Upper lobe of right lung (tissue), 1 donor: ENCODE data around the gene MYMX. TPM values are rescaled to one million over a fixed set of nuclear protein-coding genes. Genes with fewer than 3 reads are reported as not detected.

ENCODE experiments used
- ATAC-seq: fragments of 200-7000 bp; cut with Tn5 transposase; one replicate; pipeline ENCODE4 v1.9.1; 2020; ENCODE audit warnings: mild to moderate bottlenecking, moderate library complexity
- DNase-seq: peaks from one replicate; pipeline ENCODE4 v3.0.0-alpha.2; 2020
- H3K27ac ChIP-seq: fragments of 200-600 bp; one replicate; pipeline ENCODE4 v1.8.0; 2022
- H3K27me3 ChIP-seq: fragments of 200-600 bp; one replicate; pipeline ENCODE4 v1.8.0; 2022; ENCODE audit warnings: mild to moderate bottlenecking
- H3K36me3 ChIP-seq: fragments of 200-600 bp; one replicate; pipeline ENCODE4 v1.8.0; 2022
- H3K4me1 ChIP-seq: fragments of 200-600 bp; one replicate; pipeline ENCODE4 v1.8.0; 2022
- H3K4me3 ChIP-seq: fragments of 200-600 bp; one replicate; pipeline ENCODE4 v1.8.0; 2022; ENCODE audit warnings: mild to moderate bottlenecking
- H3K9me3 ChIP-seq: fragments of 200-600 bp; one replicate; pipeline ENCODE4 v1.8.0; 2022
- intact Hi-C: fragments of 100-400 bp; cut with DNase I; formaldehyde crosslinking; loops from one replicate; pipeline ENCODE4 v1.11.0; 2022
- total RNA-seq: library from RNA; stranded (reverse); fragmentation: NEBNext Ultra II Directional; extraction: Animal tissue kit (Norgen Biotek cat#: 25700); gene quantifications from one replicate; pipeline ENCODE4 v1.2.1, GENCODE V29; 2021
- TF ChIP-seq, protein P1 (sequence below): fragments of 200-600 bp; IDR thresholded peaks from one replicate; pipeline ENCODE4 v1.8.0; 2022; ENCODE audit warnings: antibody characterized with exemption
- donor health status: DM: no; HTN: yes; CAD: no; lungs with severe emphysema.

The MYMX gene
- total RNA-seq, 1 donor from 2014 or later = 0.52 TPM

DNA sequence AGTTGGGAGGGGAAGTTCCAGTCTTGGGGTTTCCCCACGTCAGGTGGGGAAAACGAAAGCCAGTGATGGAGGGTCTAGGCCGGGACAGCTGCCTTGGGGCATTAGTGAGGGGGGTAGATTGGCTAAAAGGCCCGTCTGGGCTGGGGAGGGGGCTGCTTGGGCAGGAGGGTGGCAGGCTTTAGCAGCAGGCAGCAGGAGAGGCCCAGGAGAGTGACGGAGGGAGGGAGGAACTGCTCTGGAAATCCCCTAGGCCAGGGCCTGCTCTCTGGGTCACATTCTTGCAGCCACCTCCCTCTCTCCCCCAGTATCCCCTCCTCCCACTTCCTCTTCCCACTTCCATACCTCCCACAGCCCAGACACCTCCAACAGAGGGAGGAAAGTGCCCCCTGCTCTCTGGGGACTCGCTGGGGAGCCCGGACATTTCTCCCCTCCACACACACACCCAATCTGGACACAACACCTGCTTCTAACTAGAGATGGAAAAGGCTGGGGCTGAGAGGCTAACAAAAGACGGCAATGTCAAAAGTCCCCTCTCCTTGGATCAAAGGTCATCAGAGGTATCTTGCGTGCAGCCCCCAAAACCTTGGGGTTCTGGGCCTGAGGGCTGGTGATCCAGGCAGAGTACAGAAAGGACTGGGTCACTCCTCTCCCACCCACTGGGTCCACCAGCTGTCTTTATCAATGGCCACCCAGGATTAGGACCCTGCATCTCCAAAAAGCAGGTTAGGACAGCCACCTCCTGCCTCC is 46.8 kb downstream of the MYMX start:
- ATAC-seq (peak; percentile 32), DNase-seq (no peak)
- intact Hi-C loops = no loop called here
- no peaks in the 10 kb centered on the region for H3K9me3 ChIP-seq
- peaks cover 8% of the 10 kb centered on the region for H3K36me3 ChIP-seq
- TF ChIP-seq, protein P1, sequence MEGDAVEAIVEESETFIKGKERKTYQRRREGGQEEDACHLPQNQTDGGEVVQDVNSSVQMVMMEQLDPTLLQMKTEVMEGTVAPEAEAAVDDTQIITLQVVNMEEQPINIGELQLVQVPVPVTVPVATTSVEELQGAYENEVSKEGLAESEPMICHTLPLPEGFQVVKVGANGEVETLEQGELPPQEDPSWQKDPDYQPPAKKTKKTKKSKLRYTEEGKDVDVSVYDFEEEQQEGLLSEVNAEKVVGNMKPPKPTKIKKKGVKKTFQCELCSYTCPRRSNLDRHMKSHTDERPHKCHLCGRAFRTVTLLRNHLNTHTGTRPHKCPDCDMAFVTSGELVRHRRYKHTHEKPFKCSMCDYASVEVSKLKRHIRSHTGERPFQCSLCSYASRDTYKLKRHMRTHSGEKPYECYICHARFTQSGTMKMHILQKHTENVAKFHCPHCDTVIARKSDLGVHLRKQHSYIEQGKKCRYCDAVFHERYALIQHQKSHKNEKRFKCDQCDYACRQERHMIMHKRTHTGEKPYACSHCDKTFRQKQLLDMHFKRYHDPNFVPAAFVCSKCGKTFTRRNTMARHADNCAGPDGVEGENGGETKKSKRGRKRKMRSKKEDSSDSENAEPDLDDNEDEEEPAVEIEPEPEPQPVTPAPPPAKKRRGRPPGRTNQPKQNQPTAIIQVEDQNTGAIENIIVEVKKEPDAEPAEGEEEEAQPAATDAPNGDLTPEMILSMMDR = no peak
- H3K4me1 ChIP-seq = peaks cover 28% of the 10 kb centered on the region
- peak overlapping the region; percentile 89 for H3K4me3 ChIP-seq
- H3K27ac ChIP-seq = peak overlapping the region; percentile 87
- H3K27me3 ChIP-seq = no peaks in the 10 kb centered on the region

DNA sequence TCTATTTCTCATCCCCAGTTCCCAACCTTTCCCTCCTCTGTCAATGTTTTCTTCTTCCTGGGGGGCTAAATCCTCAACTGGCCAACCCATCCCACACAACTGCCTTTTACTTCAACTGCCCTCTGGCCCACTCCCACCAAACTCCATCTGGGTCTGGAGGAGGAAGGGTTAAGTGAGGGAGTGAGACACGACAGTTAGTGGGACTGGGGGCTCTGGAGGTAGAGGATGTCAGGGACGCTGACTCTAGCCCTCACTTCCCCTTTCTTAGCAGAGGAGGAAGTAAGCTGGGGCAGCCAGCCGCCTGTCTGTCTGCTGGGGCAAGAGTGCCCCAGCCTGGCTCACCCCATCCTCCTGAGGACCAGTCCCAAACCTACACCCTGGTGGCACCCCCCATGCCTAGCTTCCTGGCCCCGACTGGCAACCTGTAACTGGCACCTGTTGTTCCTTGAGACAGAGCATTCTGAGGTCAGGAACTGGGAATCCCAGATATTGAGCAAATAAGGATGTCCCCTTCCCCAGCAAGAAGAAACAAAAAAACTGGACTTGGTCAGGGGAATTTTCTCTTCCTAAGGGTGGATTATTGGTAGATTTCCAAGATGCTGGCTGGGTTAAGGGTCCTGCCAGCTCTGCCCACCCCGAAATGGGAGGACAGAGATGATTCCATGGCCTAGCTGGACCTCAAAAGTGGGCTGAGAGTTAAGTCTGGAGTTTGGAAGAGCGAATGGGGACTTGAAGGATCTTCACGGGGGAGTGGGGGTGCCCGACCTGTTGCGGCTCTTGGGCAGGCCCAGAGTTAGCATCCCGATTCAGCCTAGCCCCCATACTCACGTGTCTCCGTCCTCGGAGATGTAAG is 47.7 kb downstream of the MYMX start:
- peak; percentile 79 for DNase-seq
- H3K27ac ChIP-seq = peak overlapping the region; percentile 87
- intact Hi-C loops = no loop called here
- H3K4me1 ChIP-seq = peaks cover 28% of the 10 kb centered on the region
- peak; percentile 61 for ATAC-seq
- TF ChIP-seq, protein P1 = no peak
- H3K36me3 ChIP-seq = peaks cover 8% of the 10 kb centered on the region
- peak overlapping the region; percentile 89 for H3K4me3 ChIP-seq
- H3K27me3 ChIP-seq = no peaks in the 10 kb centered on the region
- no peaks in the 10 kb centered on the region for H3K9me3 ChIP-seq

DNA sequence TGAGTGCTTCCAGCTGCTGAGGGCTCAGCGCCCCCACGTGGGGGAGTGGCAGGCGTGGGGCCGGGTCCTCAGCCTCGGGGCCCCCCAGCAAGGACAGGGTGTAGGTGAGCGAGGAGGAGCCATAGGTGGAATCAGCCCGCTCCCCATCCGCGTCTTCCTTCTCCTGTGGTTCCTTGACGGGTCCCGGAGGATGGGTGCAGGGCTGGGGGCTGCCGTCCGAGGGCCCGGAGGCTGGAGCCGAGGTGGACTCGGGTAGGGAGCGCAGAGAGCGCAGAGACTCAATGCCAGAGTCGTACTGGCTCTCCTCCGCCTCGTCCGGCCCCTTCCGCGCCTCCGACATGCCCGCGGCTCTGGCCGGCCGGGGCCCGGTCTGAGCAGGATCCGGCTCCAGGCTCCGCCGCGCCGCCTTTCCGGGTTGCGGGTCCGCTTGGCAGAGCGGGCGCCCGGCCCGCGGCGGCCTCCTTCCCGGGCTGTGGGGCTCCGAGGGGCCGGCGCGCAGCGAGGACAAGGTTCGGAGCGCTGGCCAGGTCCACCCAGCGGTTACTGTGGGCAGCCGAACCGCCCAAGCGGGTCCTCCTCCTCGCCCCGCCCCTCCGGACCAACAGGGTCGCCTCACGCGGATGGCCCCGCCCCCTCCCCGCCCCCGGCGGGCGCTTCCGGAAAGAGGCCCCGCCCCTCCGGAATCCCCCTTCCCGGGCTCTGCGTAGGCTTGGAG is 48.4 kb downstream of the MYMX start, which contains the start of gene NFKBIE:
NFKBIE (minus strand) TSS at position 545 of the 715 bp plus-strand sequence; CDS start at position 340, 205 bp downstream.
- Histone ChIP-seq H3K27me3 (peaks cover 3% of the 10 kb centered on the region), H3K4me3 (peak within 1 kb of the TSS; percentile 89), H3K27ac (peak within 1 kb of the TSS; percentile 87), H3K4me1 (peaks cover 28% of the 10 kb centered on the region), H3K9me3 (no peaks in the 10 kb centered on the region), H3K36me3 (peaks cover 2% of the 10 kb centered on the region)
- intact Hi-C loops = no loop called here
- TF ChIP-seq, protein P1 = peak; percentile 17
- peak; percentile 92 for ATAC-seq
- DNase-seq = peak; percentile 97

DNA sequence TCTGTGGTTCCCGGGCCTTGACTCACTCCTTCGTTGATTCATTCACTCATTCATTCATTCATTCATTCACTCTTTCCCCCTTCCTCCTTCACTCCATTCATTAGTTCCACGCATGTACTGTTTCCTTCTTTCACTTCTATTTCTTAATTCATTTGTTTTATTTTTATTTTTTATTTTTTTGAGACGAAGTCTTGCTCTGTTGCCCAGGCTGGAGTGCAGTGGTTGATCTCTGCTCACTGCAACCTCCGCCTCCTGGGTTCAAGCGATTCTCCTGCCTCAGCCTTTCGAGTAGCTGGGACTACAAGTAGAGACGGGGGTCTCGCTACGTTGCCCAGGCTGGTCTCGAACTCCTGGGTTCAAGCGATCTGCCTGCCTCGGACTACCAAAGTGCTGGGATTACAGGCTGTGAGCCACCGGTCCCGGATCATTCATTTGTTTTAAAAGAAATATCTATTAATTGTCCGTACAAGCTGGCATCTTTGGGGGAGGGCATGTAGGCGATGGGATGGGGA is 49.1 kb downstream of the MYMX start:
- Histone ChIP-seq H3K27ac (no peak overlapping the region), H3K27me3 (peaks cover 6% of the 10 kb centered on the region), H3K4me3 (peak overlapping the region; percentile 89), H3K36me3 (no peaks in the 10 kb centered on the region), H3K9me3 (no peaks in the 10 kb centered on the region), H3K4me1 (peaks cover 28% of the 10 kb centered on the region)
- no peak for ATAC-seq
- intact Hi-C loops = no loop called here
- no peak for DNase-seq
- TF ChIP-seq, protein P1 = no peak

DNA sequence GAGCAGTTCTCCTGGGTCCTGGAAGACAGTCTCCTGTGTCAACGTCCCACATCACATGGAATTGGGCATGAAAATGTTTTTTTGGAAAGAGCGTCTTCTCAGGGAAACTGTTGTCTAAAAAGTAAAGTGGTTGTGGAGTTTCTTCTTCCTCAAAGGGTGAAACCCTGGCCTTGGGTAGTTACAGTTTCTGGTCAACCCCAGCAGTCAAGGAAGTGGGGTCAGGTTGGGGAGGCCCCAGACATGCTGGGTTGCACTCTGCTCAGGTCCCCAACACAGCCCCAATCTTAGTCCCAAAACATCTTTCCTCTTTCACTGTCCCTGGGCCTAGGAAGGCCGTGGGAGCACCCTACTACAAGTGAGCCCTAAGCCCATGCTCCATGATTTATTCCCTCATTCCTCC is 49.6 kb downstream of the MYMX start:
- Histone ChIP-seq H3K4me1 (peaks cover 28% of the 10 kb centered on the region), H3K27ac (no peak overlapping the region), H3K27me3 (peaks cover 7% of the 10 kb centered on the region), H3K4me3 (no peak overlapping the region), H3K9me3 (no peaks in the 10 kb centered on the region), H3K36me3 (no peaks in the 10 kb centered on the region)
- intact Hi-C loops = no loop called here
- no peak for ATAC-seq
- no peak for DNase-seq
- TF ChIP-seq, protein P1 = no peak
